Tibial nerve (tissue), 4 donors: ENCODE measurements around the gene CAPN8. TPM values are rescaled to one million over a fixed set of nuclear protein-coding genes. Genes with fewer than 3 reads are reported as not detected.

Experiments used
- DNase-seq, 2 donors: peaks; one replicate each; pipeline ENCODE4 v3.0.0-alpha.2; 2019; ENCODE audit warnings: low spot score in 2 of 2
- H3K27ac ChIP-seq, 4 donors: fragments of 200-600 bp; sonication (generic) in 3 of 4; one replicate each; pipeline ENCODE4 v1.5.1; 2017 to 2019; ENCODE audit warnings: mild to moderate bottlenecking in 1 of 4
- H3K27me3 ChIP-seq, 2 donors: fragments of 200-600 bp; sonication (generic) in 1 of 2; one replicate each; pipeline versions ENCODE4 v1.5.1 to v1.6.0; 2017 to 2019
- H3K36me3 ChIP-seq, 3 donors: fragments of 200-600 bp; sonication (generic); one replicate each; pipeline ENCODE4 v1.5.1; 2018 to 2019
- H3K4me1 ChIP-seq, 4 donors: fragments of 200-600 bp; sonication (generic) in 3 of 4; one replicate each; pipeline ENCODE4 v1.5.1; 2017 to 2019
- H3K4me3 ChIP-seq, 4 donors: fragments of 200-600 bp; sonication (generic) in 3 of 4; one replicate each; pipeline ENCODE4 v1.5.1; 2017 to 2019; ENCODE audit warnings: mild to moderate bottlenecking in 1 of 4, moderate library complexity in 1 of 4
- H3K9me3 ChIP-seq, 4 donors: fragments of 200-600 bp; sonication (generic) in 3 of 4; one replicate each; pipeline ENCODE4 v1.5.1; 2017 to 2019
- EP300 ChIP-seq, 2 donors: sonication (generic); formaldehyde crosslinking; IDR thresholded peaks; one replicate each; pipeline ENCODE4 v1.6.1; 2017; ENCODE audit warnings: antibody characterized with exemption in 2 of 2, mild to moderate bottlenecking in 1 of 2
- POLR2A ChIP-seq, 2 donors: fragments of 450-650 bp; IDR thresholded peaks; one replicate each; pipeline ENCODE4 v1.6.1; 2017; ENCODE audit warnings: antibody characterized with exemption in 2 of 2, mild to moderate bottlenecking in 2 of 2, moderate library complexity in 2 of 2
- WGBS, 2 donors: methylation state at CpG; one replicate each; pipeline ENCODE4 v1.1.5; 2018; 5-methylcytosine and 5-hydroxymethylcytosine counted together
- total RNA-seq, 4 donors: library from RNA; depleted of rRNA; stranded (reverse); fragments of >200 nt; gene quantifications; one replicate each; pipeline ENCODE4 v1.1.0, GENCODE V29; 2016
- TF ChIP-seq, protein P1 (sequence below), 5 experiments: fragments of 200-600 bp in 3 of 5; fragments of 450-650 bp in 2 of 5; sonication (generic) in 3 of 5; IDR thresholded peaks; one replicate each; pipeline ENCODE4 v1.5.1; 2016 to 2019; ENCODE audit warnings: antibody characterized with exemption in 5 of 5, mild to moderate bottlenecking in 3 of 5, moderate library complexity in 2 of 5

Gene CAPN8
- total RNA-seq, 4 donors from 2014 or later, result not detected

DNA sequence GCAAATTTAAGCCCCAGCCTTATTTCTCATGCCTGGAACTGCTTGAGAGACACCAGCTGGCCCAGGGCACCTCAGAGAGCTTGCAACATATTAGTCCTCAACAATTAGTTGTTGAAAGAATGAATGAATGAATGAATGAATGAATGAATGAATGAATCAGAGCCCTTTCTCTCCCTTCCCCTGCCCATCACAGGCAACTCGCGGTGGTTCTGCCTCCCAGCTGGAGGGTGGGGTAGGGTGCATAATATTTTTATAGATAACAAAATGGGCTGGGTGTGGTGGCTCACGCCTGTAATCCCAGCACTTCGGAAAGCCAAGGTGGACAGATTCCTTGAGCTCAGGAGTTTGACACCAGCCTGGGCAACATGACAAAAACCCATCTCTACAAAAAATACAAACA lies 162.2 kb downstream of the CAPN8 start:
- H3K4me1 ChIP-seq, result no peaks in the 10 kb centered on the region
- H3K4me3 ChIP-seq, result no peak overlapping the region
- no peaks in the 10 kb centered on the region for H3K36me3 ChIP-seq
- DNase-seq, result no peak
- WGBS, 2 donors, result 83 to 90% methylated on average over 4 of the region's 4 CpGs
- no peak overlapping the region for H3K27ac ChIP-seq
- no peaks in the 10 kb centered on the region for H3K27me3 ChIP-seq
- no peaks in the 10 kb centered on the region for H3K9me3 ChIP-seq
- TF ChIP-seq POLR2A (IDR thresholded peaks at IDR 0.05) (no peak), EP300 (IDR thresholded peaks at IDR 0.05) (no peak)
- TF ChIP-seq, protein P1, sequence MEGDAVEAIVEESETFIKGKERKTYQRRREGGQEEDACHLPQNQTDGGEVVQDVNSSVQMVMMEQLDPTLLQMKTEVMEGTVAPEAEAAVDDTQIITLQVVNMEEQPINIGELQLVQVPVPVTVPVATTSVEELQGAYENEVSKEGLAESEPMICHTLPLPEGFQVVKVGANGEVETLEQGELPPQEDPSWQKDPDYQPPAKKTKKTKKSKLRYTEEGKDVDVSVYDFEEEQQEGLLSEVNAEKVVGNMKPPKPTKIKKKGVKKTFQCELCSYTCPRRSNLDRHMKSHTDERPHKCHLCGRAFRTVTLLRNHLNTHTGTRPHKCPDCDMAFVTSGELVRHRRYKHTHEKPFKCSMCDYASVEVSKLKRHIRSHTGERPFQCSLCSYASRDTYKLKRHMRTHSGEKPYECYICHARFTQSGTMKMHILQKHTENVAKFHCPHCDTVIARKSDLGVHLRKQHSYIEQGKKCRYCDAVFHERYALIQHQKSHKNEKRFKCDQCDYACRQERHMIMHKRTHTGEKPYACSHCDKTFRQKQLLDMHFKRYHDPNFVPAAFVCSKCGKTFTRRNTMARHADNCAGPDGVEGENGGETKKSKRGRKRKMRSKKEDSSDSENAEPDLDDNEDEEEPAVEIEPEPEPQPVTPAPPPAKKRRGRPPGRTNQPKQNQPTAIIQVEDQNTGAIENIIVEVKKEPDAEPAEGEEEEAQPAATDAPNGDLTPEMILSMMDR (IDR thresholded peaks at IDR 0.05), result no peak

DNA sequence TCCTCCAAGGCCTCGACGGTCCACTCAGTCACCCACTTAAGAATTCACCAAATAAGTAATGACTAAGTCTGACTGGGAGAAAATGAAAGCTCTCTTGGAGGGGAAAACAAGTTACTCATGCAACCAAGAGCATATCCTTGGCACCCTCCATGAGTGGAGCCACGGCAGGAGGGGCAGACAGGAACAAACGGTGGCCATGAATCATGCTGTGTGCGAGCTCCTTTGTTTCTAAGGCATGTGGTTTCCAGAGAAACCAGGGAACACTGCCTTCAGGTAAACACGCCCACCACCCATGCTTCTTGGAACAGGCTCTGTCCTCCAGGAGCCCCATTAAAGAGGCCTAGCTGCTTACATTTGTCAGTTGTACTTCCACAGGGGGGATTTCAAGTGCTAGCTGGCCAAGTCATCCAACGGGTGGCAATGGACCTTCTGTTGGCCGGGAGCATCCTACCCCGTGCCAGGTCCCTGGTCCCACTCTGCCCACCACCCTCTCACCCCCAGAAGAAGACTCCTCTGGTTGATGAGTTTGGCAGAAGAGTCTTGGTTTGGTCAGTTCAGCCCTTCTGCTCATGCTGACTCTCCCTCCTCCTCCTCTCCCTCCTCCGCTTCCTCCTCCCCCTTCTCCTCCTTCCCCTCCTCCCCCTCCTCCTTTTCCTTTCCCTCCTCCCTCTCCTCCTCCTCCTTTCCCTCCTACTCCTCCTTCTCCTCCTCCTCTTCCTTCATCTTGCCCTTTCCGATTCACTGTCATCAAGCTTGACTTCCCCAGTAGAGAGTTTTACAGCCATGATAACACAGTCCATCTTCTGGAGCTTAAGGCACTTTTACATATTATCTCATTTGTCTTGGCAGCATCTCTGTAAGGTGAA lies 164.7 kb downstream of the CAPN8 start:
- TF ChIP-seq EP300 (IDR thresholded peaks at IDR 0.05) (no peak), POLR2A (IDR thresholded peaks at IDR 0.05) (no peak)
- TF ChIP-seq, protein P1 (IDR thresholded peaks at IDR 0.05), result no peak
- WGBS, 2 donors, result 74 to 81% methylated on average over 11 of the region's 11 CpGs
- H3K27me3 ChIP-seq, result no peaks in the 10 kb centered on the region

DNA sequence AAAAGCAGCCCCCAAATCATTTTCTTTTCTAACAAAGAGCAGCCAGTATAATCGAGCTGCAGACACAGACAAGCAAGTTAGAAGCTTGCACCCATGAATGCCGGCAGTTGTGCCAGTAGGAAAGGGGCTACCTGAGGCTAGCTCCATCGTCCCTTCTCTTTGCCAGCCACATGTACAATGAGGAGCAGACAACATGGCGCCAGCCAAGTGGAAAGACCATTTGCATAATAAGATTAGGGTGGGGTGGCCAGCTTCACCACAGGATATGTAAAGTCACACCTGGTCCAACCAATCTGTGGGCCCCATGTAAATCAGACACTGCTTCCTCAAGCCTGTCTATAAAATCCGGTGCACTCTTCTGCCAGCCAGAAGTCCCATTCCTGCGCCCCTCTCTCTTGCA lies 168.6 kb downstream of the CAPN8 start:
- Histone ChIP-seq H3K4me3 (no peak overlapping the region), H3K27ac (no peak overlapping the region), H3K36me3 (no peaks in the 10 kb centered on the region), H3K4me1 (no peaks in the 10 kb centered on the region), H3K27me3 (no peaks in the 10 kb centered on the region), H3K9me3 (no peaks in the 10 kb centered on the region)
- no peak for TF ChIP-seq EP300 (IDR thresholded peaks at IDR 0.05)
- TF ChIP-seq, protein P1 (IDR thresholded peaks at IDR 0.05), result no peak
- TF ChIP-seq POLR2A (IDR thresholded peaks at IDR 0.05), result no peak
- DNase-seq, result no peak
- 89 to 91% methylated on average over 6 of the region's 6 CpGs for WGBS, 2 donors

More for the DNA sequence above, 164.7 kb downstream of the CAPN8 start:
- no peaks in the 10 kb centered on the region for H3K4me1 ChIP-seq
- H3K9me3 ChIP-seq, result no peaks in the 10 kb centered on the region
- no peak overlapping the region for H3K4me3 ChIP-seq
- no peak for DNase-seq
- no peaks in the 10 kb centered on the region for H3K36me3 ChIP-seq
- H3K27ac ChIP-seq, result no peak overlapping the region

DNA sequence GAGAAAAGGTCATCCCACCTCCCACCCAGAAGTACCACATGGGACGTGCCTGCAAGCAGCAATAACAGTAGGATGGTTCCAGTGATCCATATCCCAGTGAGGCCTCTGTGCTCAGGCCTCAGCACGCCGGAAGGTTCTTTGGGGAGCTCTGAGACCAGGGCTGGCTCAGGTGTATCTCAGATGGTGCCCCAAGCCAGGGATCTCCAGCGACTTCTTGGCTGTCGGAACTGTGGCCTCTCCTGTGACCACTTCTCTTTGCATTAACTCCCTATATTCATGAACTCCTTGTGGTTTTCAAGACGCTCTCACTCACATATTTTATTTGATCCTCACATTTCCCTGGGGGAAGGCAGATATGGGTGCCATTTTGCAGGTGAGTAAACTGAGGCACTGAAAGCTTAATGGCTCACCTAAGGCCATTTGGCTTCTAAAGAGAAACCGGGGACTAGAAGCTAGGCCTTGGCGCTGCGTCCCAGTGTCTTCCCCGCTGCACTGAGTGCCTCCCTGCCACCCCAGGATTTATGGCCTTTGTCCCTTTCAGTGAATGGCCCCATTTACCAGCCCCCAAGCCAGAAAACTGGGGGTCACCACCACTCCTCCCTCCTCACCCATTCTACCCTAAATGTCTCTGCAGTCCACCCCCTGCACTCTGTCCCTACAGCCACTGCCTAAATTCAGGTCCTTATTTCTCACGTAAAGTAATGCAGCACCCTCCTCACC lies 170.4 kb downstream of the CAPN8 start:
- TF ChIP-seq, protein P1 (IDR thresholded peaks at IDR 0.05), result no peak
- no peak for TF ChIP-seq EP300 (IDR thresholded peaks at IDR 0.05)
- no peak for TF ChIP-seq POLR2A (IDR thresholded peaks at IDR 0.05)
- DNase-seq, result no peak
- no peak overlapping the region for H3K4me3 ChIP-seq
- WGBS, 2 donors, result 84% methylated on average over 11 of the region's 11 CpGs
- no peaks in the 10 kb centered on the region for H3K9me3 ChIP-seq
- no peak overlapping the region for H3K27ac ChIP-seq
- no peaks in the 10 kb centered on the region for H3K27me3 ChIP-seq
- H3K4me1 ChIP-seq, result no peaks in the 10 kb centered on the region
- H3K36me3 ChIP-seq, result no peaks in the 10 kb centered on the region

DNA sequence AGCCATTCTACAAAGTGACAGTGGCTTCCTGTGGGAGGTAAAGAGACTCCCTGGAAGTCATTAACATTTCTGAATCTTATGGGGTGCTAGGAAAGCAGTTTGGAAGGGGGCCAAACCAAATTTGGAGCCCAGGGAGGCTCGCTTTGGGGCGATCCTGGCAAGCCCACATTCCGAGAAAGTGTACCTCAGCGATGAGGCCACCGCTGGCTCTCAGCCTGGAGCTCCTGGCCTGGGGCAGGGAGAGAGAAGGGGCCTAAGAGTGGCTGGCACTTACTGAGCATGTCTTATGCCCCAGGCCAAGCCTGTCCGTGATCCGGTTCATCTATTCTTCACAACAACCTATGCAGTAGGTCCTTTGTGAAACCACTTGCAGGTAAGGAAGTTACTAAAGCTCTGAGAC lies 173.5 kb downstream of the CAPN8 start:
- H3K4me3 ChIP-seq, result no peak overlapping the region
- no peak overlapping the region for H3K27ac ChIP-seq
- H3K9me3 ChIP-seq, result no peaks in the 10 kb centered on the region
- H3K36me3 ChIP-seq, result no peaks in the 10 kb centered on the region
- H3K27me3 ChIP-seq, result no peaks in the 10 kb centered on the region
- 66 to 72% methylated on average over 7 of the region's 7 CpGs for WGBS, 2 donors
- no peaks in the 10 kb centered on the region for H3K4me1 ChIP-seq
- no peak for TF ChIP-seq POLR2A (IDR thresholded peaks at IDR 0.05)
- no peak for TF ChIP-seq EP300 (IDR thresholded peaks at IDR 0.05)
- TF ChIP-seq, protein P1 (IDR thresholded peaks at IDR 0.05), result no peak
- no peak for DNase-seq
